Measurements from ENCODE around the gene TAF11L12. TPM values are rescaled to one million over a fixed set of nuclear protein-coding genes. Genes with fewer than 3 reads are reported as not detected.

Gene TAF11L12
- total RNA-seq, 4 donors from 2014 or later, result not detected

GRCh38 chr5:17655921-17656320, 45.7 kb downstream of the TAF11L12 start:
- no peaks in the 10 kb centered on the region for H3K4me1 ChIP-seq
- H3K27me3 ChIP-seq, result no peaks in the 10 kb centered on the region
- no peaks in the 10 kb centered on the region for H3K9me3 ChIP-seq
- TF ChIP-seq POLR2A (IDR thresholded peaks at IDR 0.05), result no peak
- TF ChIP-seq, protein P1, sequence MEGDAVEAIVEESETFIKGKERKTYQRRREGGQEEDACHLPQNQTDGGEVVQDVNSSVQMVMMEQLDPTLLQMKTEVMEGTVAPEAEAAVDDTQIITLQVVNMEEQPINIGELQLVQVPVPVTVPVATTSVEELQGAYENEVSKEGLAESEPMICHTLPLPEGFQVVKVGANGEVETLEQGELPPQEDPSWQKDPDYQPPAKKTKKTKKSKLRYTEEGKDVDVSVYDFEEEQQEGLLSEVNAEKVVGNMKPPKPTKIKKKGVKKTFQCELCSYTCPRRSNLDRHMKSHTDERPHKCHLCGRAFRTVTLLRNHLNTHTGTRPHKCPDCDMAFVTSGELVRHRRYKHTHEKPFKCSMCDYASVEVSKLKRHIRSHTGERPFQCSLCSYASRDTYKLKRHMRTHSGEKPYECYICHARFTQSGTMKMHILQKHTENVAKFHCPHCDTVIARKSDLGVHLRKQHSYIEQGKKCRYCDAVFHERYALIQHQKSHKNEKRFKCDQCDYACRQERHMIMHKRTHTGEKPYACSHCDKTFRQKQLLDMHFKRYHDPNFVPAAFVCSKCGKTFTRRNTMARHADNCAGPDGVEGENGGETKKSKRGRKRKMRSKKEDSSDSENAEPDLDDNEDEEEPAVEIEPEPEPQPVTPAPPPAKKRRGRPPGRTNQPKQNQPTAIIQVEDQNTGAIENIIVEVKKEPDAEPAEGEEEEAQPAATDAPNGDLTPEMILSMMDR (IDR thresholded peaks at IDR 0.05), result no peak
- H3K4me3 ChIP-seq, result no peak overlapping the region
- no peak for DNase-seq
- WGBS, 2 donors, result 58 to 70% methylated on average over 6 of the region's 6 CpGs
- intact Hi-C loops (cut with DNase I), result no loop called here
- no peak overlapping the region for H3K27ac ChIP-seq
- no peaks in the 10 kb centered on the region for H3K36me3 ChIP-seq

Small RNAs within 50 kb of the gene (small RNA-seq; reads per million reads assigned to genes)
- 0 reads per million in 4 donors for gene AC233724.1
- gene AC233724.2, result 0 to 0.15 (median 0) reads per million in 4 donors
- 0 reads per million in 4 donors for gene AC233724.3
- gene AC233724.4, result 0 reads per million in 4 donors
- gene AC233724.6, result 0 reads per million in 4 donors
- gene AC233724.7, result 0 reads per million in 4 donors

Other genes starting within 250 kb of the TAF11L12 start
- gene TAF11L2, start 112.2 kb upstream of the TAF11L12 start, total RNA-seq, result not detected
- not detected for gene TAF11L3, start 92.0 kb upstream of the TAF11L12 start, total RNA-seq
- gene TAF11L4, start 88.6 kb upstream of the TAF11L12 start, total RNA-seq, result not detected
- gene TAF11L5, start 85.2 kb upstream of the TAF11L12 start, total RNA-seq, result not detected
- not detected for gene TAF11L6, start 81.7 kb upstream of the TAF11L12 start, total RNA-seq
- not detected for gene TAF11L7, start 24.6 kb upstream of the TAF11L12 start, total RNA-seq
- gene TAF11L8, start 19.4 kb upstream of the TAF11L12 start, total RNA-seq, result not detected
- not detected for gene TAF11L9, start 16.0 kb upstream of the TAF11L12 start, total RNA-seq
- not detected for gene TAF11L10, start 12.6 kb upstream of the TAF11L12 start, total RNA-seq
- not detected for gene TAF11L11, start 6.2 kb upstream of the TAF11L12 start, total RNA-seq
- gene TAF11L13, start 21.7 kb downstream of the TAF11L12 start, total RNA-seq, result not detected
- gene TAF11L14, start 24.1 kb downstream of the TAF11L12 start, total RNA-seq, result not detected

All from esophagus squamous epithelium (tissue), 5 donors.